ENCODE results near the gene MYO5B.

- TF ChIP-seq GATA3 (IDR thresholded peaks at IDR 0.05; ENCODE audit: low read depth, low read length) (no peak), GATA2 (IDR thresholded peaks at IDR 0.05; ENCODE audit: low read depth, low read length) (no peak)
Measured at GRCh38 chr18:50182511-50182910, 12.4 kb downstream of the MYO5B start.

Data from SH-SY5Y (cell line).